LNCaP clone FGC (cell line): ENCODE measurements around the gene MAPK12.

ENCODE experiments used
- DNase-seq: peaks from one replicate; pipeline ENCODE4 v3.0.0-alpha.2; 2011; ENCODE audit warnings: low read depth
- H3K4me3 ChIP-seq: 2 replicates; pipeline ENCODE4 v1.5.1; 2011; ENCODE audit warnings: mild to moderate bottlenecking, low read depth, low read length, control low read depth
- TF ChIP-seq, protein P1 (sequence below): IDR thresholded peaks from 2 replicates; pipeline ENCODE4 v1.5.1; 2012; ENCODE audit warnings: mild to moderate bottlenecking; ENCODE audit not compliant: control insufficient read depth, insufficient read depth; ENCODE audit errors: extremely low read depth

MAPK12 gene

GRCh38 chr22:50303848-50304527 lies 42.5 kb upstream of the MAPK12 start:
- TF ChIP-seq, protein P1, sequence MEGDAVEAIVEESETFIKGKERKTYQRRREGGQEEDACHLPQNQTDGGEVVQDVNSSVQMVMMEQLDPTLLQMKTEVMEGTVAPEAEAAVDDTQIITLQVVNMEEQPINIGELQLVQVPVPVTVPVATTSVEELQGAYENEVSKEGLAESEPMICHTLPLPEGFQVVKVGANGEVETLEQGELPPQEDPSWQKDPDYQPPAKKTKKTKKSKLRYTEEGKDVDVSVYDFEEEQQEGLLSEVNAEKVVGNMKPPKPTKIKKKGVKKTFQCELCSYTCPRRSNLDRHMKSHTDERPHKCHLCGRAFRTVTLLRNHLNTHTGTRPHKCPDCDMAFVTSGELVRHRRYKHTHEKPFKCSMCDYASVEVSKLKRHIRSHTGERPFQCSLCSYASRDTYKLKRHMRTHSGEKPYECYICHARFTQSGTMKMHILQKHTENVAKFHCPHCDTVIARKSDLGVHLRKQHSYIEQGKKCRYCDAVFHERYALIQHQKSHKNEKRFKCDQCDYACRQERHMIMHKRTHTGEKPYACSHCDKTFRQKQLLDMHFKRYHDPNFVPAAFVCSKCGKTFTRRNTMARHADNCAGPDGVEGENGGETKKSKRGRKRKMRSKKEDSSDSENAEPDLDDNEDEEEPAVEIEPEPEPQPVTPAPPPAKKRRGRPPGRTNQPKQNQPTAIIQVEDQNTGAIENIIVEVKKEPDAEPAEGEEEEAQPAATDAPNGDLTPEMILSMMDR: no peak
- DNase-seq: peak; percentile 49
- peak overlapping the region; percentile 39 for H3K4me3 ChIP-seq

DNA sequence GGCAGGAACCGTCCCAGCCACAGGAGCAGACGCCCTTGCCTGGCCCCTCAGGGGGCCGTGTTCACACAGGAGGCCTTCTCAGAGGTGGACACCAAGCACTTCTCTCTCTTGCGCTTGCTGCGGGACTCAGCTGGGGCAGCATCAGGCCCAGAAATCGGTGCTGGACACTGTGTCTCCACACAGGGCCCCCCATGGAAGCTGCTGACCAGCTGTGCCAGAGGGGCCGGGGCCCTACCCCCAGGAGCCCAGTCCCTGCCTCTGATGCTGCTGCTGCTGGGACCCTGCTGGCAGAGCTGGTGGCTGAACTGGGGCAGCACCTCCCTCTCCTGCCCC lies 42.0 kb upstream of the MAPK12 start:
- no peak for DNase-seq
- peak overlapping the region; percentile 39 for H3K4me3 ChIP-seq
- TF ChIP-seq, protein P1: no peak

DNA sequence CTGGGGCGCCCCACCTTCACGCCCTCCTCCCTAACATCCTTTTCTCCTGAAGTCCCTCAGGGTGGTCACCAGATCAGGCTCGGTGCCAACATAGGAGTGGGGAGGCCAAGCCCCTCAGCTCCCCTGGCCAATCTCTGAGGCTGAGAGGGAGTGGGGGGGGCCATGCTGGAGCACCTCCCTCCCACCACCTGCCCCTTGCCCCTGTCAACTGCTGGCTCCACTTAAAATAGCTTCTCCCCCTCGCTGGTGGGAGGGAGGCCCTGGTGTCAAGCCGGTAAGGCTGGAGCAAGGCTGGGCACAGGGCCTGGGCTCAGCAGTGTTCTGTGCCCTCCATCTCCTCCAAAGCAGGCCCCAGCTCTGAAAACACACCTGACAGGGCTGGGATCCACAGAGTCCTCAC lies 41.1 kb upstream of the MAPK12 start:
- no peak overlapping the region for H3K4me3 ChIP-seq
- TF ChIP-seq, protein P1: no peak
- no peak for DNase-seq

DNA sequence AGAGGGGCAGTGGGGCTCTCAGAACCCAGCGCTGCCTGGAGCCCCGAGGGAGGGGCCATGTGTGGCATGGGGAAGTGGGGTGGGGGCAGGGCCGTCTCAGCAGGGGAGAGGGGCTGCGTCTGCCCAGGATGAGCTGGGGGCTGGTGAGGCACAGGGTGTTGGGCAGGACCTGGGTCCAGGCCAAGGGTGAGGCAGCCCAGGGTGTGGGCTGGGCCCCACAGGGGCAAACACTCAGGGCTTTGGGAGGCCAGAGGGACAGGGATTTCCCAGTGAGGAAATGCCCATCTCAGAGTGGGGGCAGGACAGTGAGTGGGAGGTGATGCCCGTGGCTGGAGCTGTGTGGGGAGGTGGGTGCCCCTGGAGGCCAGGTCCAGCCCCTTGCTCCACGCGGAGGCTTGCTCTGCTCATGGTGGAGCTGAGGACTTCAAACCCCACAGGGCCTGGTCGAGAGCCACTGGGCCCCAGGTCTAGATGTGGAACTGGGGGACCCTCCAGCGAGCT lies 40.6 kb upstream of the MAPK12 start:
- DNase-seq: no peak
- no peak overlapping the region for H3K4me3 ChIP-seq
- TF ChIP-seq, protein P1: no peak

- no peak overlapping the region for H3K4me3 ChIP-seq
- TF ChIP-seq, protein P1: no peak
- no peak for DNase-seq
Measured at GRCh38 chr22:50301581-50301991, 40.1 kb upstream of the MAPK12 start.

DNA sequence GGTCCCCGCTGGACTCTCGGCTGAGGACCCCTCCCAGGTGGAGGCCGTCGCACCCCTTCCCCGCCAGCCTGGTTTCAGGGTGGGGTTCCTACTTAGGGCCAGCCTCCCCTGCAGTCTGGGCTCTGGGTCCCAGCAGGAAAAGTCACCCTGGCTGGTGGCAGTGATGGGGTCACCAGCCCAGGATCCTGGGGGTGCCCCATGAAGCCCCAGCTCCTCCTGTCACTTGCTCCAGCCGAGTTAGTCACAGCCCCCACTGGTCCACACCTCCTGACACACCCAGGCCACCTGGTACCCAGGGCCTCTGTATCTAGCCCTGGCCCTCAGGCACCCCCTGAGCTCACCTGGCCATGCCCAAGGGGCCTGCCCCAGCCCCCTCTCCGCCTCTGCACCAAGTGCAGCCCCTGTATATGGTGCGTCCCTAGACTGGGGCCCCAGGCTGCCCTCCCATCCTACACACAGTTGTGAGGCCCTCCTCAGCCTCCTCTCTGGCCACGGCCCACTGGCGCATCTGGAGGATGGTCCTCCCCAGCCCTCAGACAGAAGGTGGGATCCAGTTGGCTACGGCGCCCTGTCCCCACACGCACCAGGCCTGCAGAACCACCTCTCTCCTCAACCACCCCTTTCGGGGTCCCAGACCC lies 39.3 kb upstream of the MAPK12 start:
- TF ChIP-seq, protein P1: no peak
- H3K4me3 ChIP-seq: no peak overlapping the region
- DNase-seq: no peak
